Neural cell (in vitro differentiated cells): ENCODE data around the gene TPI1. TPM values are rescaled to one million over a fixed set of nuclear protein-coding genes. Genes with fewer than 3 reads are reported as not detected.
"Not testable (repeated sequence)": the region's sequence is repeated elsewhere in the genome, so short reads cannot be mapped to it uniquely, and the experiment has no call there.

Experiments used
- H2AFZ ChIP-seq: fragments of 200-600, 300-800 bp; sonication (generic), shearing (Covaris generic); 2 replicates; pipeline ENCODE4 v1.6.0; 2014; ENCODE audit warnings: low read depth, mild to moderate bottlenecking, antibody characterized with exemption, low read length, moderate library complexity
- H3F3A ChIP-seq: fragments of 200-600 bp; shearing (Covaris generic); 2 replicates; pipeline ENCODE4 v1.6.1; 2016; ENCODE audit warnings: mild to moderate bottlenecking, moderate library complexity, mixed read lengths, antibody characterized with exemption, low read length; ENCODE audit not compliant: insufficient read depth, poor library complexity, severe bottlenecking
- H3K27ac ChIP-seq: fragments of 200-600, 300-800 bp; sonication (generic), shearing (Covaris generic); 2 replicates; pipeline ENCODE4 v1.5.1; 2014; ENCODE audit warnings: mild to moderate bottlenecking, low read length, moderate library complexity
- H3K27me3 ChIP-seq: fragments of 300-800, 200-600 bp; sonication (generic), shearing (Covaris generic); 2 replicates; pipeline ENCODE4 v1.6.0; 2014; ENCODE audit warnings: mild to moderate bottlenecking, low read depth, low read length, moderate library complexity; ENCODE audit not compliant: insufficient read depth
- H3K36me3 ChIP-seq: fragments of 300-800, 200-600 bp; sonication (generic), shearing (Covaris generic); 2 replicates; pipeline ENCODE4 v1.5.1; 2014; ENCODE audit warnings: mild to moderate bottlenecking, antibody characterized with exemption, low read length, moderate library complexity; ENCODE audit not compliant: insufficient read depth
- H3K4me2 ChIP-seq: fragments of 300-800, 200-600 bp; sonication (generic), shearing (Covaris generic); 2 replicates; pipeline ENCODE4 v1.6.0; 2014; ENCODE audit warnings: mild to moderate bottlenecking, low read length
- H3K4me3 ChIP-seq: fragments of 300-800, 200-600 bp; sonication (generic), shearing (Covaris generic); 2 replicates; pipeline ENCODE4 v1.5.1; 2014; ENCODE audit warnings: mild to moderate bottlenecking, low read length, moderate library complexity
- H3K79me2 ChIP-seq: fragments of 200-600 bp; shearing (Covaris generic); replicated peaks from 2 replicates; pipeline ENCODE4 v1.6.0; 2014; ENCODE audit warnings: mild to moderate bottlenecking, low read length, moderate library complexity; ENCODE audit not compliant: insufficient read depth
- H3K9ac ChIP-seq: fragments of 300-800, 200-600 bp; sonication (generic), shearing (Covaris generic); 2 replicates; pipeline ENCODE4 v1.6.1; 2016; ENCODE audit warnings: mild to moderate bottlenecking, low read length, mixed read lengths
- H3K9me2 ChIP-seq: fragments of 200-600 bp; shearing (Covaris generic); 2 replicates; pipeline ENCODE4 v1.6.1; 2016; ENCODE audit warnings: mild to moderate bottlenecking, low read length, mixed read lengths; ENCODE audit not compliant: insufficient read depth
- H3K9me3 ChIP-seq: fragments of 200-600, 300-800 bp; sonication (generic), shearing (Covaris generic); 2 replicates; pipeline ENCODE4 v1.6.1; 2016; ENCODE audit warnings: mild to moderate bottlenecking, mixed run types, low read length, moderate library complexity, mixed read lengths
- H4K20me1 ChIP-seq: fragments of 200-600 bp; shearing (Covaris generic); 2 replicates; pipeline ENCODE4 v1.6.1; 2016; ENCODE audit warnings: mild to moderate bottlenecking, mixed run types; ENCODE audit not compliant: insufficient read depth
- CTCF ChIP-seq: fragments of 450-650 bp; IDR thresholded peaks from 2 replicates; pipeline ENCODE4 v1.5.1; 2014; ENCODE audit warnings: antibody characterized with exemption, mild to moderate bottlenecking, moderate library complexity; ENCODE audit not compliant: poor library complexity, severe bottlenecking
- EP300 ChIP-seq: fragments of 450-650 bp; conservative IDR thresholded peaks from 2 replicates; pipeline ENCODE4 v1.6.1; 2014; ENCODE audit warnings: antibody characterized with exemption, mild to moderate bottlenecking, moderate library complexity; ENCODE audit not compliant: poor library complexity, severe bottlenecking
- EZH2 ChIP-seq: fragments of 200-600, 300-800 bp; shearing (Covaris generic), sonication (generic); IDR thresholded peaks from 2 replicates; pipeline ENCODE4 v1.6.1; 2014; ENCODE audit warnings: antibody characterized with exemption, low read length, borderline replicate concordance, mild to moderate bottlenecking; ENCODE audit not compliant: insufficient read depth, poor library complexity, severe bottlenecking
- MXI1 ChIP-seq: fragments of 450-650 bp; conservative IDR thresholded peaks from 2 replicates; pipeline ENCODE4 v1.6.1; 2014; ENCODE audit warnings: antibody characterized with exemption, mild to moderate bottlenecking; ENCODE audit not compliant: poor library complexity, severe bottlenecking
- POLR2AphosphoS5 ChIP-seq: IDR thresholded peaks from 2 replicates; pipeline ENCODE4 v1.6.1; 2012
- REST ChIP-seq: IDR thresholded peaks from 2 replicates; pipeline ENCODE4 v1.6.1; 2012; ENCODE audit warnings: borderline replicate concordance
- SMC3 ChIP-seq: fragments of 450-650 bp; conservative IDR thresholded peaks from 2 replicates; pipeline ENCODE4 v1.6.1; 2014; ENCODE audit warnings: antibody characterized with exemption, mild to moderate bottlenecking, moderate library complexity; ENCODE audit not compliant: poor library complexity
- polyA plus RNA-seq: library from polyadenylated mRNA; depleted of rRNA; stranded (reverse); fragments of >200 nt; gene quantifications from 2 replicates; pipeline ENCODE4 v1.2.3, GENCODE V29; 2014

The TPI1 gene
- polyA plus RNA-seq, 1 donor from 2014 or later, result 288 TPM

- Histone ChIP-seq H3K79me2 (no peaks in the 10 kb centered on the region), H3K4me2 (no peak overlapping the region), H3K27me3 (no peaks in the 10 kb centered on the region), H2AFZ (no peak overlapping the region), H3K36me3 (no peaks in the 10 kb centered on the region), H3F3A (no peaks in the 10 kb centered on the region), H3K4me3 (no peak overlapping the region), H3K9ac (no peak overlapping the region), H3K27ac (no peak overlapping the region), H4K20me1 (no peaks in the 10 kb centered on the region), H3K9me2 (no peaks in the 10 kb centered on the region), H3K9me3 (no peaks in the 10 kb centered on the region)
- TF ChIP-seq SMC3, result no peak
- no peak for TF ChIP-seq EP300
- no peak for TF ChIP-seq MXI1
- no peak for TF ChIP-seq CTCF
- TF ChIP-seq EZH2, result no peak
These were observed 16.4 kb downstream of the TPI1 start for GRCh38 chr12:6883683-6884082.

- no peak overlapping the region for H2AFZ ChIP-seq
- no peaks in the 10 kb centered on the region for H3K27me3 ChIP-seq
- no peak overlapping the region for H3K9ac ChIP-seq
- no peaks in the 10 kb centered on the region for H3K36me3 ChIP-seq
- H3K4me3 ChIP-seq, result no peak overlapping the region
- no peak overlapping the region for H3K4me2 ChIP-seq
- no peaks in the 10 kb centered on the region for H3K9me3 ChIP-seq
- H3F3A ChIP-seq, result no peaks in the 10 kb centered on the region
- H3K27ac ChIP-seq, result no peak overlapping the region
- no peaks in the 10 kb centered on the region for H3K79me2 ChIP-seq
- H3K9me2 ChIP-seq, result no peaks in the 10 kb centered on the region
- TF ChIP-seq REST, result no peak
- no peak for TF ChIP-seq EZH2
- TF ChIP-seq POLR2AphosphoS5, result no peak
- TF ChIP-seq SMC3, result no peak
- no peak for TF ChIP-seq MXI1
- TF ChIP-seq EP300, result no peak
- no peaks in the 10 kb centered on the region for H4K20me1 ChIP-seq
These were observed 17.2 kb downstream of the TPI1 start for GRCh38 chr12:6884539-6884938.

GRCh38 chr12:6886206-6886999 lies 19.1 kb downstream of the TPI1 start:
- H2AFZ ChIP-seq, H3K79me2 ChIP-seq, H3K9me3 ChIP-seq, H3K4me2 ChIP-seq, H3K36me3 ChIP-seq, H4K20me1 ChIP-seq, H3K27me3 ChIP-seq, H3K4me3 ChIP-seq, H3K27ac ChIP-seq, H3K9me2 ChIP-seq, H3K9ac ChIP-seq, H3F3A ChIP-seq: not testable (repeated sequence)
